Esophagus squamous epithelium (tissue), 4 donors: ENCODE results near the gene MAN1B1.

Source experiments
- CTCF ChIP-seq, 6 experiments: fragments of 450-650 bp in 4 of 6; fragments of 200-600 bp in 2 of 6; sonication (generic) in 2 of 6; IDR thresholded peaks; one replicate each; pipeline ENCODE4 v1.5.1; 2016 to 2019; ENCODE audit warnings: antibody characterized with exemption in 6 of 6, mild to moderate bottlenecking in 4 of 6, moderate library complexity in 4 of 6
- POLR2A ChIP-seq, 4 donors: fragments of 450-650 bp; IDR thresholded peaks; one replicate each; pipeline ENCODE4 v1.6.1; 2017; ENCODE audit warnings: antibody characterized with exemption in 4 of 4, mild to moderate bottlenecking in 4 of 4, moderate library complexity in 3 of 4

- TF ChIP-seq CTCF (IDR thresholded peaks at IDR 0.05) (no peak), POLR2A (IDR thresholded peaks at IDR 0.05) (no peak)
Measured at GRCh38 chr9:137050570-137050969, 36.2 kb upstream of the MAN1B1 start.
